ENCODE results near the gene SLC5A4.

SLC5A4 gene

GRCh38 chr22:32205974-32206773 lies 49.0 kb downstream of the SLC5A4 start:
- H3K9me3 ChIP-seq = no peaks in the 10 kb centered on the region
- no peak overlapping the region for H3K27ac ChIP-seq
- peaks cover 0 to 40% of the 10 kb centered on the region in 2 donors for H3K27me3 ChIP-seq
- intact Hi-C loops (cut with DNase I; ENCODE audit: low total_unique reads) = no loop called here
- peaks cover 0 to 23% (median 2%) of the 10 kb centered on the region in 4 donors for H3K4me1 ChIP-seq
- no peak for DNase-seq
- TF ChIP-seq, protein P1, sequence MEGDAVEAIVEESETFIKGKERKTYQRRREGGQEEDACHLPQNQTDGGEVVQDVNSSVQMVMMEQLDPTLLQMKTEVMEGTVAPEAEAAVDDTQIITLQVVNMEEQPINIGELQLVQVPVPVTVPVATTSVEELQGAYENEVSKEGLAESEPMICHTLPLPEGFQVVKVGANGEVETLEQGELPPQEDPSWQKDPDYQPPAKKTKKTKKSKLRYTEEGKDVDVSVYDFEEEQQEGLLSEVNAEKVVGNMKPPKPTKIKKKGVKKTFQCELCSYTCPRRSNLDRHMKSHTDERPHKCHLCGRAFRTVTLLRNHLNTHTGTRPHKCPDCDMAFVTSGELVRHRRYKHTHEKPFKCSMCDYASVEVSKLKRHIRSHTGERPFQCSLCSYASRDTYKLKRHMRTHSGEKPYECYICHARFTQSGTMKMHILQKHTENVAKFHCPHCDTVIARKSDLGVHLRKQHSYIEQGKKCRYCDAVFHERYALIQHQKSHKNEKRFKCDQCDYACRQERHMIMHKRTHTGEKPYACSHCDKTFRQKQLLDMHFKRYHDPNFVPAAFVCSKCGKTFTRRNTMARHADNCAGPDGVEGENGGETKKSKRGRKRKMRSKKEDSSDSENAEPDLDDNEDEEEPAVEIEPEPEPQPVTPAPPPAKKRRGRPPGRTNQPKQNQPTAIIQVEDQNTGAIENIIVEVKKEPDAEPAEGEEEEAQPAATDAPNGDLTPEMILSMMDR (IDR thresholded peaks at IDR 0.05) = no peak
- no peak overlapping the region for H3K4me3 ChIP-seq
- H3K36me3 ChIP-seq = no peaks in the 10 kb centered on the region

DNA sequence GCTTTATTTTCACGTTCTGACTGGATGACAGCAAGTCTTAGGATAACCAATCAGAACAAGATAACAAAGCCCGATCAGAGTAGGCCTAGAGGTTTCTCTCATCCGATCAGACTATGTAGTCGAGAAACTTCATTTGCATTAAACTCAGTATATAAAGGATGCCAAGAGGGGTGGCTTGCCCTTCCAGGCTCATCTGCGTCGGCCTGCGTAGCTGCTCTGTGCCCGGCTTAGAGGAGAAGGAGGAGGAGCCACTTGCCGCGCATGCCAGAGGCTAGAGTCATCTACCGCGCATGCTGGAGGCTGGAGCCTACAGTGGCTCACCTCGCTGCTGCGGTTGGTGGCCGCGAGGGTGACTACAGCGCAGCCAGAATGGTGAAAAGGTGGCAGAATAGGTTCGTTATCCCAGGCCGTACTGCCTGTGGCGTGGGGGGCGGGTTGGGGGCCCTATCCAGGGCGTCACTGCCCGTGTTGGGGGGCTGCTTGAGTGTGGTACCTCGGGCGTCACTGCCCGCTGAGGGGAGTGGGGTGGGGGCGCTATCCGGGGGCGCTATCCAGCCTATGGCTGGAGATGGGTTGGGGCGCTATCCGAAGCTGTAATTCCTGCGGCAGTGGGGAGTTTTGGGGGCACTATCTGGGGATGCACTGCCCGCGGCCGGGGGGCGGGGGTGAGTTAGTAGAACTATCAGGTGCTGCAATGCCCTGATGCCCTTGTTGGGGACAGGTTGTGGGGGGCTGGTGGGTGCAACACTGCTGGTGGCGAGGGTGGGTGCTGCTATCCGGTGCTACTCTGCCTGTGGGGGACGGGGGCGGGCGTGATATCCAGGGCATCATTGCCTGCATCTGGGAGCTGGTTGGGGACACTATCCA lies 50.1 kb downstream of the SLC5A4 start, which contains the start of gene RFPL2:
TSS of gene RFPL2 (minus strand) at position 218 of the 867 bp plus-strand sequence. CDS start 2,622 bp downstream, outside the sequence.
- DNase-seq = no peak
- Histone ChIP-seq H3K27me3 (peaks cover 0 to 47% of the 10 kb centered on the region in 2 donors), H3K9me3 (no peaks in the 10 kb centered on the region), H3K4me1 (peaks cover 0 to 23% (median 2%) of the 10 kb centered on the region in 4 donors), H3K4me3 (peak within 1 kb of the TSS in 1 of 2 donors; percentile 4), H3K27ac (no peak within 1 kb of the TSS), H3K36me3 (no peaks in the 10 kb centered on the region)
- TF ChIP-seq, protein P1 (IDR thresholded peaks at IDR 0.05) = no peak
- intact Hi-C loops (cut with DNase I; ENCODE audit: low total_unique reads) = no loop called here

- no peak overlapping the region for H3K4me3 ChIP-seq
- H3K36me3 ChIP-seq = no peaks in the 10 kb centered on the region
- H3K9me3 ChIP-seq = no peaks in the 10 kb centered on the region
- peaks cover 0 to 47% of the 10 kb centered on the region in 2 donors for H3K27me3 ChIP-seq
- H3K4me1 ChIP-seq = peaks cover 0 to 23% (median 2%) of the 10 kb centered on the region in 4 donors
- intact Hi-C loops (cut with DNase I; ENCODE audit: low total_unique reads) = no loop called here
- DNase-seq = no peak
- H3K27ac ChIP-seq = no peak overlapping the region
- TF ChIP-seq, protein P1 (IDR thresholded peaks at IDR 0.05) = no peak
These were observed 50.9 kb downstream of the SLC5A4 start for GRCh38 chr22:32204040-32204855.

DNA sequence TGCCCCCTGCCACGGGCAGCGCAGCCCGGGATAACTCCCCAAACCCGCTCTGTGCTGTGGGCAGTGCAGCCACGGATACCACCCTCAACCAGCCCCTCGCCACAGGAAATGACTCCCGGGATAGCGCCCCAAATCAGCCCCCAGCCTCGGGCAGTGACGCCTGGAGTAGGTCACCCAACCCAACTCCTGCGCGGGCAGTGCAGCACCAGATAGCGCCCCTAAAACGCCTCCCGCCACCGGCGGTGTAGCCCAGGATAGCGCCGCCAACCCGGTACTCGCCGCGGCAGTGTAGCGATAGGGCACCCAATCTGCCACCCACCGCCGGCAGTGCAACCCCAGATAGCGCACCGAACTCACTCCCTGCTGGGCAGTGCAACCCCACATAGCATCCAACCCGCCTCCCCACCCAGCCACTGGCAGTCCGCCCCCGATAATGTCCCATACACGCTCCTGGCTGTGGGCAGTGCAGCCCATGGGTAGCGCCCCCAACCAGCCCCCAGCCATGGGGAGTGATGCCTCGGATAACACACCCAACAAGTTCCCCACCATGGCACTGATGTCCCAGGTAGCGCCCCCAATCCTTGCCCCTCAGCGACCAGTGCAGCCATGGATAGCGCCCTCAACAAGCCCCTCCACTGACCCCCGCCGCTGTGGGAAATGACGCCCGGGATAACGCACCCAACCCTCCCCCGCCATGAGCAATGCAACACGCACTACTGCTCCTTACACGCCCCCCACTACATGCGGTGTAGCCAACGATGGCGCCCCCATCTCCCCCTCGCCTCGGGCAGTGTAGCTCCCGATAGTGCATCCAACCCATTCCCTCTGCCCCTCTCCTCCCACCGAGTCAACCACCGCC lies 51.7 kb downstream of the SLC5A4 start:
- TF ChIP-seq, protein P1 (IDR thresholded peaks at IDR 0.05) = no peak
- Histone ChIP-seq H3K27me3 (peaks cover 0 to 55% of the 10 kb centered on the region in 2 donors), H3K27ac (no peak overlapping the region), H3K36me3 (no peaks in the 10 kb centered on the region), H3K4me3 (no peak overlapping the region), H3K4me1 (peaks cover 0 to 23% (median 2%) of the 10 kb centered on the region in 4 donors), H3K9me3 (no peaks in the 10 kb centered on the region)
- no peak for DNase-seq
- intact Hi-C loops (cut with DNase I; ENCODE audit: low total_unique reads) = no loop called here

Data from tibial artery (tissue), 4 donors.